Activated CD4-positive, alpha-beta T cell treated with anti-CD3 and anti-CD28 coated beads for 4 hours (primary cell): ENCODE measurements around the gene TPT1.
"Not testable (repeated sequence)": the region's sequence is repeated elsewhere in the genome, so short reads cannot be mapped to it uniquely, and the experiment has no call there.

Experiments used
- DNase-seq, 2 donors: peaks; one replicate each; pipeline ENCODE4 v3.0.0-alpha.2; 2020

TPT1 gene

DNA sequence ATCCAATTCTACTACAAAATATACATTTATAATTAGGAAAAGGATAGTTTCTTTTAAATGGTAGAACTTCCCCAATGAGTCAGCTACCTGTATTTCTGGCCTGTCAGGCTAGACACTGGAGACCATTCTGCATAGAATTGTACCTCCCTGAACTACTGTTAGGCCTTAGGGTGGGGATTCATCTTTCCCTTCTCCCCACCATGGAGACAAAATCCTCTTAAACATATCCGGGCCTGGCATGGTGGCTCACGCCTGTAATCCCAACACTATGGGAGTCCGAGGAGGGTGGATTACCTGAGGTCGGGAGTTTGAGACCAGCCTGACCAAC lies 24.5 kb upstream of the TPT1 start:
- no peak for DNase-seq

DNA sequence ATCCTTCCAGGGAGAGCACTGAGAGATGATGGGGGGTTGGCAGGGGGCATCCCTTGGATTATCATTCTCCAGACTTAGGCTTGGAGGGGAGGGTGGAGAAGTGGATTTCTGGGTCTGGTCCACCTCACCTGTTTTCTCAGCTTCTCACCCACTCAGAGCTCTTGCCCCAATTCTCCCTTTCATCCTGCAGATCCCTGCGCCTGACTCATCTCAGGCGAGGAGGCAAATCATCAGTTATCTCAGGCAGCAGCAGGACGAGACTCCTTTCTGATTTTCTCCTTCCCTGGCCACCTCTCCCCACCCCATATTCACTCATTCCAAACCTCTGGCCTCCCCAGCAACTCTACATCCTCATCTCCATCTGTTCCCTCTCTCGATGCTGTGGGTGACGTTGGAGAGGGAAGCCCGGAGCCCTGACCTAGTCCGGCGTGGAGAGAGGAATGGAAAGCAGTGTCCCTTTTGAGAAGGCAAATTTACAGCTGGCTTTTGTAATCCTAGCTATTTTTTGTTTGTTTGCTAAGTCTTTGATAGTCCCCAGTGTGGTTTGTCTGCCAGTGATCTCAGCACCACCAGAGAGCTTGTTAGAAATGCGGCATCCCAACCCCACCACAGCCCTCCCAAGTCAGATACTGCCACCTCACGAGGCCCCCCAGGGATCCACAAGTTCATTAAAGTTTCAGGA lies 24.0 kb upstream of the TPT1 start:
- DNase-seq: no peak

DNA sequence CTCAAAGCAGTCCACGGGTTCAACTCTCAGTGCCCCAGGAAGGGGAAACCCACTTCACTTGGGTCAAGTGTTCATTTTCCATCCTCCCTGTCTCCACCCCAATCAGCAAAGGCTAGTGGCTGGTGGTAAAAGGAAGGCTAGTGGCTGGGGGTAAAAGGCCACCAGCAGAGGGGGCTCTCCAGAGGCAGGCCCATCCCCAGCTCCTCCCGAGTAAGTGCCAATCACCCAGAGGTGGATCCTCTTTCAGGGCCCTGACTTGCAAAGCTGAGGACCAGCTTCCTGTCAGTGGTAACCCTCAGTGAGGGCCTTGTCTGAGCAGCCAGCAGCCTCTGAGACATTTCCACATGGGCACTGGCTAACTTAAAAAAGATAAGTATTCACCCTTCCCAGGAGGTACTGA lies 22.0 kb upstream of the TPT1 start:
- no peak for DNase-seq

DNA sequence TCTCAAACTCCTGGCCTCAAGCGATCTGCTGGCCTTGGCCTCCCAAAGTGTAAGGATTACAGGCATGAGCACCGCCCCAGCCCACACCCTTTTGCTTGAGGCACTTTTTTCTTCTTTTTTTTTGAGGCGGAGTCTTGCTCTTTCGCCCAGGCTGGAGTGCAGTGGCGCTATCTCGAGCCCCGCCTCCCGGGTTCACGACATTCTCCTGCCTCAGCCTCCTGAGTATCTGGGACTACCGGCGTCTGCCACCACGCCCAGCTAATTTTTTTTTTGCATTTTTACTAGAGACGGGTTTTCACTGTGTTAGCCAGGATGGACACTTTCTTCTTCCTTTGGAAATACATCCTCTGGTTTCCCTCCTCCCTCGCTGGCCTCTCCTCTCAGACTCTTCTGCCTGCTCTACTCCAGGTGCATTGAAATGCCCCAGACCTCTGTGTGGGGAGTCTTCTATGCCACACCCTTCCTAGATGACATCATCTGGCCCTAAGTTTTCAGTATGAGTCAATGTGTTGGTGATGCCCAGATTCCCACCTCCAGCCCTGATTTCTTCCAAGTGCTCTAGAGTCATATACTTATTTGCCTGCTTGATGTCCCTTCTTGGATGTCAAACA lies 20.7 kb upstream of the TPT1 start:
- no peak for DNase-seq

DNA sequence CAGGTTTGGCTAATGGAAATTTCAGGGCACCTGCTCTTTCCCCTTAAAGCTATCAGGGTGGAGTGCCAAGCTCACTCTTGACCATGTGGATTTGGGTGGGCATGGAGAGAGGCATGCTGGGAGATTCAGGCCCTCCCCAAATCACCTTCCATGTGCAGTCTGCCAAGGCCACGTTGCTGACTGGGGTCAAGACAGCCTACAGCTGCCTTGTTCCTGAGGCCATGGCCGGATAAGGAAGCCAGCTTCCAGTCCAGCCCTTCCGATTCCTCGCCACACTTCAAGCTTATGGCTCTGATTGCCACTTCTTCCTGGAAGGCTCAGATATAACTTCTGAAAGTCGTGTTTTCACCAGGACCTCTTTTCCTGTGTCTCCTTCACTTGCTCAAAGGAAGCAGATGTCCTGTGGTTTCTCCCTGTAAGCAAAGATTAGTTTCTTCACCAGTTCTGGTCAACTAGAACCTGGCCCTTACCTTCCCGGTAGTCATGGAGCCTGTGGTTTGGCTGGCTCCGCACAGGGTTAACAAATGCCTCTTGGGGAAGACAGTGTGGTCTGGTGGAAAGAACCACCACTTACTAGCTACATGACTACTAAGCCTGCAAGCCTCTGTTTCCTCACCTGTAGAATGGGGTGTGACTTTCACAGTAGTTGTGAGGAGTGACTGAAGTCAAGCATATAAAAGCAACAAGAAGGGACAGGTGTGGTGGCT lies 16.1 kb upstream of the TPT1 start:
- no peak for DNase-seq

DNA sequence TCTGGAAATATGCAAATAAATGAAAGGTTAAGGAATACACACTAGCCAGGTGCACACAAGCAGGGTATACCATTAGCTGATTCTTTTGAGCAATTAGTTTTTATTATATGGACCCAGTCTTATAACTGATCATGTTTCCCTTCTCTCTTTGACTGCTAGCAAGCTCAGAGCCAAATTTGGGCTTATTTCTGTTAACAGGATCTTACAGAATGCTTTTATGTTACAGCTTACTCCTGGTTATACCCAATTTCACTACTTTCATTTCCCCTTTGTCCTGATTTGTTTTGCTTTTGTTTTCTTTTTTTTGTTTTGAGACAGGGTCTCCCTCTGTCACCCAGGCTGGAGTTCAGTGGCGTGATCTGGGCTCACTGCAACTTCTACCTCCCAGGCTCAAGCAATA lies 12.9 kb upstream of the TPT1 start:
- no peak for DNase-seq

DNA sequence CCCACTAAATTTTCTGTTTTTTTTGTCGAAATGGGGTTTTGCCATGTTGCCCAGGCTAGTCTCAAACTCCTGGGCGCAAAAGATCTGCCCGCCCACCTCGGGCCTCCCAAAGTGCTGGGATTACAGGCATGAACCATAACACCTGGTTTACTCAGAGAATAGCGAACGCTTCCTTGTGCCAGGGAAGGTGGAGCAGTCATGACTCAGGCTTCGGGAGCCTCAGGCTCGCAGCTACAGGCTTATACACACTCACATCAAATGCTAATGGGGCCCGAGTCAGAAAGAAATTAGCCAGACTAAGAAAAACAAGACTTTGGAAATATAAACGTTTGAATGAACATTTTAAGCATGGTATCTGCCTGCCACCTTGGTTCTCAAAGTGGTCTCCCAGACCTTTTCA lies 11.0 kb upstream of the TPT1 start:
- DNase-seq: no peak

DNA sequence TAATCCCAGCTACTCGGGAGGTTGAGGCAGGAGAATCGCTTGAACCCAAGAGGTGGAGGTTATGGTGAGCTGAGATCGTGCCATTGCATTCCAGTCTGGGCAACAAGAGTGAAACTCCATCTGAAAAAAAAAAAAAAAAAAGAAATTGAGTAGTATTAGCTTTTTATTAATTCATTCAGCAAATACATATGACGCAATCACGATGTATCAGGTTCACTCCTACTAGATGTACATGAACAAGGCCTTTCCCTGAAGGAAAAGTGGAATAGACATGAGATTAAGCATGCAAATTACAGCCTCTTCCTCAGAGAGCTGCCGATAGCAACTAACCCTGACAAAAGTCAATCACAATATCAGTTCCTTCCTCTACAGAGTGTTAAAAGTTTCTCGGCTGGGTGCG lies 9.2 kb upstream of the TPT1 start:
- no peak for DNase-seq

DNA sequence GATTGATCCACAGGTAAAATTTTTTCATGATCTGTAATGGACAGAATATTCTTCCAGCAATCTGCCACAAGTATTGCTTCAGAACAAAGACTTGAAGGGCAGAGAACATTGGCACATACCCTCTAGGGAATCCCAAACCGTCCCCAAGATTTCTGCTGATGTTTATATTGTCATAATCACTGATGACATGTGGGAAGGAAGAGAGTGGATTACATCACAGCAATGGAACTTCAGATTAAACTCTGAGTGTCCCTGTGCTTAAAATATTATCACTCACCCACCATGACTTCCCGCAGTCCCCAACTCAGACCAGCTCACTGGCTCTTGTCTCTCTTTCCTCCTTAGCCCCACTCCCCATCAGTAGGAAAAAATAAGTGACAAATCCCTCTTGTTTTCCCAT lies 8.5 kb upstream of the TPT1 start:
- no peak for DNase-seq

DNA sequence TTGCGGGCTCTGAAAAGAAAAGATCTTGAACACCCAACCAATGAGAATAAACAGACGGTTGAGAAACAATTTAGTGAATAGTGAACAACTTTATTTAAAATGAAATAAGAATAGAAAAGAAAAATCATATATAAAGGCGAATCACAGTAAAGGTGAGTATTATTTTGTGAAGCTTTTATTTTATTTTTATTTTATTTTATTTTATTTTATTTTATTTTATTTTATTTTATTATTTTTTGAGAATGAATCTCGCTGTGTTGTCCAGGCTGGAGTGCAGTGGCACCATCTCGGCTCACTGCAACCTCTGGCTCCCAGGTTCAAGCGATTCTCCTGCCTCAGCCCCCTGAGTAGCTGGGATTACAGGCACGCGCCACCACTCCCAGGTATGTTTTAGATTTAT lies 3.1 kb upstream of the TPT1 start:
- DNase-seq: not testable (repeated sequence)

DNA sequence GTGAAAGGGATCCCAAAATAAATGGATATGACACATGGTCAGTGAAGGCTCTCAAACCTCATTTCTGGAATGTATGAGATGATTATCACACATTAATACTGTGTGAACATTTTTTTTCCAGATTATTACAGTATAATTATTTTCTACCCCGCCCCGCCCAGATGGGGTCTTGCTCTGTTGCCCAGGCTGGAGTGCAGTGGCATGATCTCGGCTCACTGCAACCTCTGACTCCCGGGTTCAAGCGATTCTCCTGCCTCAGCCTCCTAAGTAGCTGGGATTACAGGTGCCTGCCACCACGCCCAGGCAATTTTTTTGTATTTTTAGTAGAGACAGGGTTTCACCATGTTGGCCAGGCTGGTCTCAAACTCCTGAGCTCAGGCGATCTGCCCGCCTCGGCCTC lies 2.1 kb upstream of the TPT1 start:
- not testable (repeated sequence) for DNase-seq

DNA sequence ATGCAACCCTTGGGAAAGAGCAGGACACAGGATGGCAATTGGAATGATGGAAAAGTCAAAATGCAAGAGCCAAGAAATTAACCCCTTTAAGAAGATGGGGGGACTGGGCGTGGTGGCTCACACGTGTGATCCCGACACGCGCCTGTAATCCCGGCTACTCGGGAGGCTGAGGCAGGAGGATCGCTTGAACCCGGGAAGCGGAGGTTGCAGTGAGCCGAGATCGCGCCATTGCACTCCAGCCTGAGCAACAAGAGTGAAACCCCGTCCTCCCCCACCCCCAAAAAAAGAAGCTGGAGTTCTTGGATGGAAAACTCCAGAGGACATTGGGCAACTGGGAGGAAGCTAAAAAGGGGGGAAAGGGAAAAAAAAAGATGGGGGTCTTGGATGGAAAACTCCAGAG lies 1.7 kb upstream of the TPT1 start:
- DNase-seq: not testable (repeated sequence)

DNA sequence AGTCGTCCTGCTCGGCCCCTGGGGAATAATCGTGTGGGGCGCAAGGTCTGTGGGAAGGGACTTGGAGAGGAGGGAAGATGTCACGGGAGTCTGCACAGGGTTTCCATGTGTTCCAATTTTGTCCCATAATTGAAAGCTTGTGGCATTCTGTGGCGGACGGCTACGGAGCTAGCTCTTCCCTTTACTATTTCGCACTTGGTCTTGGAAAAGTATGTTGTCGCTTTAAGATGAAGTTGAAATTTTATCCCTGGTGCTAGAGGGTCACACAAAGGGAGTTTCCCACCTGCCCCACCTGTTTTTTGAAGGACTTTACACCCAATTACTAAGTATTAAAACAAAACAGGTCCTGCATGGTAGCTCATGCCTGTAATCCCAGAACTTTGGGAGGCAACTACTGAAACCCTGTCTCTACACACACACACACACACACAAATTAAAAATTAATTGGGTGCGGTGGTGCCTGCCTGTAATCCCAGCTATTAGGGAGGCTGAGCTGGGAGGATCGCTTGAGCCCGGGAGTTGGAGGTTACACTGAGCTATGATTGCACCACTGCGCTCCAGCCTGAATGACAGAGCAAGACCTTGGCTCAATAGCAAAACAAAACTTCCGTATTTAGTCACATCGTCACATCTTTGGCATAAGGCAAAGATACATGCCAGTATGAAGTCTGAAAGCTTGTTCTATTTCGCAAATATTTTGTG lies 967 bp upstream of the TPT1 start:
- DNase-seq: no peak

DNA sequence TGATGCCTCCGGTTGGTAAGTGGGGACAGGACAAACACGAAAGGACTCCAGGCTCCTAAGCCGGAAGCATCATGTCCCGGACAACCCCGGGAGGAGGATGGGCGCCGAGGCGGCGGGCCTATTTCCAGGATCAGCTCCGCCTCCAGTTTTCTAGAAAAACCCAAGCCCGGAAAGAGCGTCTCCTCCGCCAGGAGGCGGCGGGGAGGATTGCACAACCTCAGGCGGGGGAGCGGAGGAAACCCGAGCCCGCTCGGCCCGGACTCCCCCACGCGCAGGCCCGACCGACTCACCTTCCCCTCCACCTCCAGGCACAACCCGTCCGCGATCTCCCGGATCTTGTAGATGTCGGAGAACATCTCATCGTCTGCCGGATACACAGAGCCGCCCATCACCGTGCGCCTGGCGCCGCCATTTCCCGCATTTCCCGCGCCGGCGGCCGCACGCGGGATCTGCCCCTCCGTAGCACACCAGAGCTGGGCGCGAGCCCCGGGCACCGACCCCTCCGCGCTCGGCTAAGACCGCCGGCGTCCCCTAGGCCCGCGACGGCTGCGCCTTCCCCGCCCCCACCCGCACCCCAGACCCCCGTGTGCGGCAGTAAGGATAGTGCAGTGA lies 455 bp downstream of the TPT1 start:
- peak; percentile 83 to 88 for DNase-seq

DNA sequence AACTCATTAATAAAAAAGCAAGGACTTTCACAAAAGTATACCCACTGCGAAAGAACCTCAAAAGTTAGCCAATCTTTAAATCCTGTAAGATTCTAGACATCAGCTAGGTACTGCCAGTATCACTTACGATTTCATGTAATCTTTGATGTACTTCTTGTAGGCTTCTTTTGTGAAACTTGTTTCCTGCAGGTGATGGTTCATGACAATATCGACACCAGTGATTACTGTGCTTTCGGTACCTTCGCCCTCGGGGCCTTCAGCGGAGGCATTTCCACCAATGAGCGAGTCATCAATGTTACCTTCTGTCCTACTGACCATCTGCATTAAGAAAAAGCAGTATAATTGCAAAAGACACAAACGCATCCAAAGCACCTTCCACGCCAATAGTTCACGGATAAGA lies 1.1 kb downstream of the TPT1 start:
- DNase-seq: peak in 1 of 2 donors; percentile 27

DNA sequence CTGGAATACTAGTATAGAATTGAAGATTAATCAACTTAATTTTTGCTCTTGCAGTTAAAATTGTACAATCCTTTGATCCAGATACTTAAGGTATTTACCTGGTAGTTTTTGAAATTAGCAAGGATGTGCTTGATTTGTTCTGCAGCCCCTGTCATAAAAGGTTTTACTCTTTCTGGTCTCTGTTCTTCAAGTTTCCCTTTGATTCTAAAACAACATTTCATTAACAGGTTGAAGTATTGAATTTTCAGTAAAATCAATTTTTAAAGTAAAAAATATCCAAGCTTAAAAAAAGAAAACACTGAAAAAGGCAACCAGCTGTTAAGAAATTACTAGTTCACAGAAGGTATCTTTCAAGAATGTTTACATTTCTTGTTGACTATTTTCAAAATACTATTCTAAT lies 1.6 kb downstream of the TPT1 start:
- DNase-seq: no peak

DNA sequence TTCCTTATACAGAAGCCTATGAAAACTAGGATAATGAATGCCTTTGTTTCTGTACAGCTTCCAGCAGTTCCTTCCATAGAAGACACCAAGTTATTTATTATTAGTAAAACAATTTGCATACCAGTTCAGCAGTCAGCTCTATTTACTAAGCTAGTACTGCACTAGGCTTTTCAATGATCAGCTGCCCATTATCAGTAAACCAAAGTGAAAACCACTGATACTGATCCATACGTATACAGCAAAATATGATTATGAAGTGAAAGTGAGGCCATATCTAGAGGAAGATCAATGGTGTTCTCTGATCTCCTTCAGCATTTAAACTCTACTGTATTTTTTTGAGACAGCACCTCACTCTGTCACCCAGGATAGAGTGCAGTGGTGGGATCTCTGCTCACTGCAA lies 3.2 kb downstream of the TPT1 start:
- DNase-seq: no peak

DNA sequence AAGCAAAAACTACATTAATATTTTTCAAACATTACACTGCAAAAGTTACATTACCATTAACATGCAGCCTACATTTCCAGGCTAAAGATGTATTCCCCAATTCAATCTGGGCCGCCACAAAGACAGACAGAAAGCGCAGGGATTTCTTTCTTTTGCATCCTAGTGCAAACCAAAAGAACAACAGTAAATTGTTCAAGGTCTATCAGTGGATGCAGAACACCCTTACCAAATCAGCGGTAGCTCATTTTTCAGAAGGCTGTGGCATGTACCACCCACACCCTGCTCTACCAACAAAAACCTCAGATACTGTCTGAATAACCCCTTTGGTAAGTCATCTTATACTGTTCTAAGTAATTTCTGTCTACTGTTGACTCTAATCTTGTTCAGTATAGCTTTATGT lies 3.6 kb downstream of the TPT1 start:
- DNase-seq: no peak

DNA sequence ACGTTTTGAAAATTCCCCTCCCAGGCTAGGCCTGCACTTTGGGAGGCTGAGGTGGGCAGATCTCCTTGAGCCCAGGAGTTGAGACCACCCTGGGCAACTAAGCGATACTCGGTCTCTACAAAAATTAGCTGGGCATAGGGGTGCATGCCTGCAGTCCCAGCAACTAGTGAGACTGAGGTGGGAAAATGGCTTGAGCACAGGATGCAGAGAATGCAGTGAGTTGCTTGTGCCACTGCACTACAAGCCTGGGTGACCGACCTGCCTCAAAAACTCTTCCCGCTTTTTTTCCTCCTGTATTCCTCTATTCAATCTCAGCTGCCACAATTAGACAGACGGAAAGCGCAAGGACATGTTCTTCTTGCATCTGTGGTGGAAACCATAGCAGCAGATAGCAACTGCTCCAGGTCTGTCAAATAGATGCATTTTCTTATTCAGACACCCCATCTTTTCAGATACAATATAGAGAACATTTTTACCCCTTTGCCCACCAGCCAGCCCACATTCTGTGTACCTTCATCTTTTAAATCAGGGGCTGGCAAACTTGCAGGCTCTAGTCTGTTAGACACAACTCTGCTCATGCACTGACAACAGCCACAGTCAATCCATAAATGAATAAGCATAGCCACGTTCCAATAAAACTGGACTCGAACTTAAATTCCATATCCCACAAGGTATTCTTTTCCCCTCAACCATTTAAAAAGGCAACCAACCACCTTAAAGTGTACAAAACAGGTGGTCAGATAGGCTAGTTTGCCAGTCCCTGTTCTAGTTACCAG lies 4.8 kb downstream of the TPT1 start:
- no peak for DNase-seq

DNA sequence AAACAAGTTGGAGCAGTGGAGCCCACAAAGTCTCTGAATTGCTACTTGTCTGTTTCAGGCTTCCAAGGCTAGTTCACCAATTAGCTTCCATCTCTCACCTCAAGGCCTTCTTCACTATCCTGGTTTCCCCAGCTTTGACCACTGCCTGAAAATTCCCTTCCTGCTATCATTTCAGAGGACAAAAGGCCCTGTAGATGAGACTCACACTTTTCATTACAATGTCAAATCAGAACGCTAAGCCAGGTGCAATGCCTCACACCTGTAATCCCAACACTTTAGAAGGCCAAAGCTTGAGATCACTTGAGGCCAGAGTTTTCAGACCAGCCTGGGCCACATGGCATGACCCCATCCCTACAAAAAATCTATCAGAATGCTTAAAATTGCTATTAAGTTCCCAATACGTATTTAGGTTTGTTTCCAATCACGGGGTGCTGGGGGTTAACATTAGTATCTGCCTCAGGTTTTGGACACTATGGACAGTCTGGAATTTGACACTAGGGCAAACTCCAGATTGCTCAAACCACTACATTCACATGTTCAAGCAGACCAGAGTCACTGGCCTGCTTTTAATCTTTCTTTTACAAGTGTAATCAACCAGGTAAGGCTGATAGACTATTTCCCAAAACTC lies 5.5 kb downstream of the TPT1 start:
- DNase-seq: no peak

DNA sequence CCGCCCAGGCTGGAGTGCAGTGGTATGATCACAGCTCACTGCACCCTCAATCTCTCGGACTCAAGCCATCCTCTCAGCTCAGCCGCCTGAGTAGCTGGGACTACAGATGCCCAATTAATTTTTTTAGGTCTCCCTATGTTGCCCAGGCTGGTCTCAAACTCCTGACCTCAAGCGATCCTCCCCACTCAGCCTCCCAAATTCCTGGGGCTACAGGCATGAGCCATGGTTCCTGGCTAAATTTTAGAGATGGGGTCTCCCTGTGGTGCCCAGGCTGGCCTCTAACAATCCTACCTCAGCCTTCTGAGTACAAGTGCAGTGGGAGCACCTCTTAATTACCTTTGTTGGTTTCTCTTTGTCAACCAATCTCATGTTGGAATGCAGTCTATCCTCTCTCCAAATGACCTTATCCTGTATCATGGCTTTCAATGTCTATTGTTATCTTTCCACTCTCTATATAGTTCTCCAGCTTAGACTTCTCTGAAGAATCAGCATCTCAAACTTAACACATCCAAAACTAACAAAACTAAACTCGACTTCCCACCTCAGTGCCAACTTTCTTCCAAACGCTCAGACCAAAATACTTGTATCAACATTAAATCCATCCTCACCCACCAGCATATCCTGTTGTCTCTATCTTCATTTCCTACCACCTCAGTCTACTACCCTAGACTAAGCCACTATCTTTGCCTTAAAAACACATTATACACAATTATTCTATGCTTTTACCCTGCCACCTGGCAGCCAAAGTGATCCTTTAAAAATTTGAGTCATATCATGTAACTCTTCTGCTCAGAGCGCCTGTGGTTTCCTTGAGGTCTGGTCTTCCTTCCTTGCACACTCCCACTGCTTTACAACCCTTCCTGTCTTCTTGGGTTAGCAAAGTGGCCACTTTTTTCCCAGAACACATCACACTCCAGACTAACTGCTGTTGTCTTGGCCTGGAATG lies 6.7 kb downstream of the TPT1 start:
- peak; percentile 32 to 42 for DNase-seq
